ENCODE data around the gene GPX1.
A peak's percentile ranks its signal among the peaks of the same experiment; 100 is the strongest.
"Not testable (repeated sequence)": the region's sequence is repeated elsewhere in the genome, so short reads cannot be mapped to it uniquely, and the experiment has no call there.

The GPX1 gene

GRCh38 chr3:49358217-49358883 lies at the start of gene GPX1:
TSS of gene GPX1 (minus strand) at chr3:49358353. CDS start at chr3:49358278, 75 bp downstream.
- Mint-ChIP-seq H3K27ac (peak within 1 kb of the TSS; percentile 97), H3K4me3 (peak within 1 kb of the TSS; percentile 97), H3K4me1 (peaks cover 44% of the 10 kb centered on the region), H3K27me3 (no peaks in the 10 kb centered on the region), H3K9me3 (no peaks in the 10 kb centered on the region), H3K36me3 (ENCODE audit: low read depth) (peaks cover 57% of the 10 kb centered on the region)
- ATAC-seq = peak; percentile 88
- peak; percentile 91 for DNase-seq

GRCh38 chr3:49406571-49407565 lies 48.7 kb upstream of the GPX1 start:
- peaks cover 51% of the 10 kb centered on the region for H3K4me1 Mint-ChIP-seq
- ATAC-seq (no peak), DNase-seq (no peak)
- H3K27me3 Mint-ChIP-seq = no peaks in the 10 kb centered on the region
- no peaks in the 10 kb centered on the region for H3K9me3 Mint-ChIP-seq
- H3K27ac Mint-ChIP-seq = peak overlapping the region; percentile 75
- peak overlapping the region; percentile 17 for H3K4me3 Mint-ChIP-seq
- H3K36me3 Mint-ChIP-seq (ENCODE audit: low read depth) = peaks cover 34% of the 10 kb centered on the region

DNA sequence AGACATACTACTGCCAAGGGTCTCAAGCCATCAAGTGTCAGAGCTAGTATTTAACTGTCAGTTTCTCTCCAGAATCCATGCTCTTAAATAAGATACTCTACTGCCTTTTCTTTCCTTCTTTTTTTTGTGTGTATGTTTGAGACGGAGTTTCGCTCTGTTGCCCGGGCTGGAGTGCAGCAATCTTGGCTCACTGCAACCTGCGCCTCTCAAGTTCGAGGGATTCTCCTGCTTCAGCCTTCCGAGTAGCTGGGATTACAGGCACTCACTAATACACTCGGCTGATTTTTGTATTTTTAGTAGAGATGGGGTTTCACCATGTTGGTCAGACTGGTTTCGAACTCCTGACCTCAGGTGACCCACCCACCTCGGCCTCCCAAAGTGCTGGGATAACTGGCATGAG lies 47.4 kb upstream of the GPX1 start:
- Mint-ChIP-seq H3K27ac (peak overlapping the region; percentile 31), H3K36me3 (ENCODE audit: low read depth) (peaks cover 37% of the 10 kb centered on the region), H3K4me1 (peaks cover 59% of the 10 kb centered on the region)
- not testable (repeated sequence) for H3K9me3 Mint-ChIP-seq, H3K4me3 Mint-ChIP-seq, ATAC-seq, H3K27me3 Mint-ChIP-seq, DNase-seq

GRCh38 chr3:49403891-49404290 lies 45.7 kb upstream of the GPX1 start:
- Mint-ChIP-seq H3K4me1 (peaks cover 61% of the 10 kb centered on the region), H3K27me3 (no peaks in the 10 kb centered on the region), H3K36me3 (ENCODE audit: low read depth) (peaks cover 44% of the 10 kb centered on the region), H3K9me3 (no peaks in the 10 kb centered on the region), H3K27ac (no peak overlapping the region), H3K4me3 (no peak overlapping the region)
- no peak for DNase-seq
- ATAC-seq = no peak

GRCh38 chr3:49401766-49402165 lies 43.6 kb upstream of the GPX1 start:
- Mint-ChIP-seq H3K9me3 (no peaks in the 10 kb centered on the region), H3K27me3 (no peaks in the 10 kb centered on the region), H3K27ac (no peak overlapping the region), H3K4me1 (peaks cover 57% of the 10 kb centered on the region), H3K4me3 (no peak overlapping the region), H3K36me3 (ENCODE audit: low read depth) (peaks cover 50% of the 10 kb centered on the region)
- ATAC-seq (no peak), DNase-seq (no peak)

GRCh38 chr3:49399461-49399860 lies 41.3 kb upstream of the GPX1 start:
- Mint-ChIP-seq H3K36me3 (ENCODE audit: low read depth) (peaks cover 56% of the 10 kb centered on the region), H3K4me1 (peaks cover 61% of the 10 kb centered on the region), H3K27ac (peak overlapping the region; percentile 91), H3K4me3 (no peak overlapping the region), H3K9me3 (no peaks in the 10 kb centered on the region), H3K27me3 (no peaks in the 10 kb centered on the region)
- no peak for DNase-seq
- no peak for ATAC-seq

GRCh38 chr3:49397470-49397869 lies 39.3 kb upstream of the GPX1 start:
- peaks cover 53% of the 10 kb centered on the region for H3K36me3 Mint-ChIP-seq (ENCODE audit: low read depth)
- H3K4me3 Mint-ChIP-seq = no peak overlapping the region
- DNase-seq (no peak), ATAC-seq (no peak)
- H3K27ac Mint-ChIP-seq = no peak overlapping the region
- peaks cover 70% of the 10 kb centered on the region for H3K4me1 Mint-ChIP-seq
- H3K9me3 Mint-ChIP-seq = no peaks in the 10 kb centered on the region
- H3K27me3 Mint-ChIP-seq = no peaks in the 10 kb centered on the region

DNA sequence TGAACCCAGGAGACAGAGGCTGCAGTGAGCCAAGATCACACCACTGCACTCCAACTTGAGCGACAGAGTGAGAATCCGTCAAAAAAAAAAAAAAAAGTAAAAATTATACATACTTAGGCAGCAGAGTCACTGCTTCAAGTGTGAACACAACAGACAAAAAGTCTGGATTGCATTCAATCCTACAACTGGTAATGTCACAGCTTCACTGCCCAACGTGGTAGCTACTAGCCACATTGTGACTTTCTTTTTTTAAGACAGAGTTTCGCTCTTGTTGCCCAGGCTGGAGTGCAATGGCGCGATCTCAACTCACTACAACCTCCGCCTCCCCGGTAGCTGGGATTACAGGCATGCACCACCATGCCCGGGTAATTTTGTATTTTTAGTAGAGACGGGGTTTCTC lies 33.2 kb upstream of the GPX1 start:
- H3K27ac Mint-ChIP-seq, H3K4me3 Mint-ChIP-seq, H3K27me3 Mint-ChIP-seq, ATAC-seq, H3K9me3 Mint-ChIP-seq, DNase-seq: not testable (repeated sequence)
- peaks cover 58% of the 10 kb centered on the region for H3K4me1 Mint-ChIP-seq
- peaks cover 34% of the 10 kb centered on the region for H3K36me3 Mint-ChIP-seq (ENCODE audit: low read depth)

GRCh38 chr3:49389297-49389696 lies 31.1 kb upstream of the GPX1 start:
- H3K4me3 Mint-ChIP-seq = no peak overlapping the region
- H3K27me3 Mint-ChIP-seq = no peaks in the 10 kb centered on the region
- no peak overlapping the region for H3K27ac Mint-ChIP-seq
- H3K36me3 Mint-ChIP-seq (ENCODE audit: low read depth) = peaks cover 21% of the 10 kb centered on the region
- H3K4me1 Mint-ChIP-seq = peaks cover 53% of the 10 kb centered on the region
- H3K9me3 Mint-ChIP-seq = no peaks in the 10 kb centered on the region
- ATAC-seq (no peak), DNase-seq (no peak)

- DNase-seq = no peak
- H3K4me1 Mint-ChIP-seq = peaks cover 57% of the 10 kb centered on the region
These were observed 30.2 kb upstream of the GPX1 start for GRCh38 chr3:49388289-49388820.

GRCh38 chr3:49387721-49388120 lies 29.6 kb upstream of the GPX1 start:
- no peaks in the 10 kb centered on the region for H3K9me3 Mint-ChIP-seq
- no peaks in the 10 kb centered on the region for H3K27me3 Mint-ChIP-seq
- H3K4me3 Mint-ChIP-seq = no peak overlapping the region
- DNase-seq (no peak), ATAC-seq (peak; percentile 28)
- H3K4me1 Mint-ChIP-seq = peaks cover 58% of the 10 kb centered on the region
- H3K36me3 Mint-ChIP-seq (ENCODE audit: low read depth) = peaks cover 21% of the 10 kb centered on the region
- H3K27ac Mint-ChIP-seq = peak overlapping the region; percentile 3

More at GRCh38 chr3:49388289-49388820, 30.2 kb upstream of the GPX1 start:
- ATAC-seq = no peak
- no peak overlapping the region for H3K4me3 Mint-ChIP-seq
- H3K27ac Mint-ChIP-seq = peak overlapping the region; percentile 11
- H3K9me3 Mint-ChIP-seq = no peaks in the 10 kb centered on the region
- H3K27me3 Mint-ChIP-seq = no peaks in the 10 kb centered on the region
- peaks cover 23% of the 10 kb centered on the region for H3K36me3 Mint-ChIP-seq (ENCODE audit: low read depth)

- Mint-ChIP-seq H3K9me3 (no peaks in the 10 kb centered on the region), H3K36me3 (ENCODE audit: low read depth) (peaks cover 21% of the 10 kb centered on the region), H3K4me3 (no peak overlapping the region), H3K27ac (peak overlapping the region; percentile 12), H3K27me3 (no peaks in the 10 kb centered on the region), H3K4me1 (peaks cover 56% of the 10 kb centered on the region)
- DNase-seq (no peak), ATAC-seq (no peak)
These were observed 28.1 kb upstream of the GPX1 start for GRCh38 chr3:49386056-49386756.

- Mint-ChIP-seq H3K4me3 (no peak overlapping the region), H3K4me1 (peaks cover 56% of the 10 kb centered on the region), H3K9me3 (no peaks in the 10 kb centered on the region), H3K36me3 (ENCODE audit: low read depth) (peaks cover 21% of the 10 kb centered on the region), H3K27ac (peak overlapping the region; percentile 12), H3K27me3 (no peaks in the 10 kb centered on the region)
- ATAC-seq (no peak), DNase-seq (no peak)
These were observed 27.5 kb upstream of the GPX1 start for GRCh38 chr3:49385617-49386016.

DNA sequence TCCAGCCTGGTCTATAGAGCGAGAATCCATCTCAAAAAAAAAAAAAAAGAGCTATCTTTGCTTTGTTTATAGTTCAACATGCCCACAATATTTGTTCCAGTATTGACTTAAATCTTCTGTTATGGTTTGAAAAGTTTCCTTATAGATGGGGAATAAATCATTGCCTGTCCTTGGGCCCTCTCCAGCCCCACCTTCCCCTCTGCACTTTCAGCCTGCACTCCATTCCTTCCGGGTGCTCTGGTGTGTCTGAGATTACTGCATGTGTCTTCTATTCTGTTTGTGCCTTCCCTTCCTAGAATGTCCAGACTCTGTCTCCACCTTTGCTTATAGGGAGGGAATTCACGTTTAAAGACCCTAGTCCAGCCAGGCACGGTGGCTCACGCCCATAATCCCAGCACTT lies 25.2 kb upstream of the GPX1 start:
- Mint-ChIP-seq H3K36me3 (ENCODE audit: low read depth) (peaks cover 28% of the 10 kb centered on the region), H3K27ac (peak overlapping the region; percentile 66), H3K4me3 (no peak overlapping the region), H3K4me1 (peaks cover 54% of the 10 kb centered on the region), H3K9me3 (peaks cover 4% of the 10 kb centered on the region), H3K27me3 (no peaks in the 10 kb centered on the region)
- DNase-seq (no peak), ATAC-seq (no peak)

All from activated naive CD8-positive, alpha-beta T cell treated with anti-CD3 and anti-CD28 coated beads, Interleukin-2, amount 50 U/mL, for 24 hours (primary cell).